Fibroblast of pulmonary artery (primary cell): ENCODE data around the gene EVL.

Source experiments
- DNase-seq: peaks from one replicate; pipeline ENCODE4 v3.0.0-alpha.2; 2010; ENCODE audit warnings: low read depth
- H3K4me3 ChIP-seq: replicated peaks from 2 replicates; pipeline ENCODE4 v1.5.1; 2011; ENCODE audit warnings: low read depth, mild to moderate bottlenecking, control low read depth, low read length, moderate library complexity
- TF ChIP-seq, protein P1 (sequence below): IDR thresholded peaks from 2 replicates; pipeline ENCODE4 v1.5.1; 2011; ENCODE audit warnings: mild to moderate bottlenecking, control low read depth, low read length, inconsistent platforms; ENCODE audit errors: missing control alignments

EVL gene

DNA sequence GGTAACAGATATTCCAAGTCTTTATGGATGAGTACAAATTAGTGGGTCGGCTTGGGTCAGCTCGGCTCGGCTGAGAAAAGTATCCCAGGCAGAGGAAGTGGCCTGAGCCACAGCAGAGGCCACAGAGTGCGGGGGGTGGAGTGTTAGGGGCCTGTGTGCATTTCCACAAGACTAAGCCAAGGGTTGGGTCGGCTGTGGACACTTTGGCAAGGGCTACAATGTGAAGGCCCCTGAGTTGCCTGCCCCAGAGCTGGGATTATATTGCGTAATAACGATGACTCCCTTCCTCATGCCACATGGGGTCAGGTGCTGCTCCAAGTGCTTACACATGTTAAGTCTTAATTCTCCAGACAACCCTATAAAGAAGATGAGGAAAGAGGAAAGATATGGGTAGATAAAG lies 11.4 kb downstream of the EVL start:
- DNase-seq: peak; percentile 78
- no peak overlapping the region for H3K4me3 ChIP-seq
- TF ChIP-seq, protein P1, sequence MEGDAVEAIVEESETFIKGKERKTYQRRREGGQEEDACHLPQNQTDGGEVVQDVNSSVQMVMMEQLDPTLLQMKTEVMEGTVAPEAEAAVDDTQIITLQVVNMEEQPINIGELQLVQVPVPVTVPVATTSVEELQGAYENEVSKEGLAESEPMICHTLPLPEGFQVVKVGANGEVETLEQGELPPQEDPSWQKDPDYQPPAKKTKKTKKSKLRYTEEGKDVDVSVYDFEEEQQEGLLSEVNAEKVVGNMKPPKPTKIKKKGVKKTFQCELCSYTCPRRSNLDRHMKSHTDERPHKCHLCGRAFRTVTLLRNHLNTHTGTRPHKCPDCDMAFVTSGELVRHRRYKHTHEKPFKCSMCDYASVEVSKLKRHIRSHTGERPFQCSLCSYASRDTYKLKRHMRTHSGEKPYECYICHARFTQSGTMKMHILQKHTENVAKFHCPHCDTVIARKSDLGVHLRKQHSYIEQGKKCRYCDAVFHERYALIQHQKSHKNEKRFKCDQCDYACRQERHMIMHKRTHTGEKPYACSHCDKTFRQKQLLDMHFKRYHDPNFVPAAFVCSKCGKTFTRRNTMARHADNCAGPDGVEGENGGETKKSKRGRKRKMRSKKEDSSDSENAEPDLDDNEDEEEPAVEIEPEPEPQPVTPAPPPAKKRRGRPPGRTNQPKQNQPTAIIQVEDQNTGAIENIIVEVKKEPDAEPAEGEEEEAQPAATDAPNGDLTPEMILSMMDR: no peak

DNA sequence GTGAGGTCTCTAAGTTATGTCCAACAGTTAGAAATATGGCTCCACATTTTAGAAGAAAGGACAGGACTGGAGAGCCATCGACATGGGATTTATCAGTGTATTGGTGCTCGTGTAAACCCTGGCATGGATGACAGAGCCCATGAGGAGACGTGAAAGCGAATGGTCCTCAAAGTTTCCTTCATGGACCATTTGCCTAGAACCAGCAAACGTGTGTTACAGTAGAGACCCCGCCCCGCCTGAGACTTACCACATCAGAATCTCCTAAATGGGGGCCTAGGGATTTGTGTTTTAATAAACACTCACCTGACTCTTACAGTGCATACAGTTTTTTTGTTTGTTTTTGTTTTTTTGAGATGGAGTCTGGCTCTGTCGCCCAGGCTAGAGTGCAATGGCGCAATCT lies 12.2 kb downstream of the EVL start:
- TF ChIP-seq, protein P1: no peak
- no peak for DNase-seq
- no peak overlapping the region for H3K4me3 ChIP-seq

DNA sequence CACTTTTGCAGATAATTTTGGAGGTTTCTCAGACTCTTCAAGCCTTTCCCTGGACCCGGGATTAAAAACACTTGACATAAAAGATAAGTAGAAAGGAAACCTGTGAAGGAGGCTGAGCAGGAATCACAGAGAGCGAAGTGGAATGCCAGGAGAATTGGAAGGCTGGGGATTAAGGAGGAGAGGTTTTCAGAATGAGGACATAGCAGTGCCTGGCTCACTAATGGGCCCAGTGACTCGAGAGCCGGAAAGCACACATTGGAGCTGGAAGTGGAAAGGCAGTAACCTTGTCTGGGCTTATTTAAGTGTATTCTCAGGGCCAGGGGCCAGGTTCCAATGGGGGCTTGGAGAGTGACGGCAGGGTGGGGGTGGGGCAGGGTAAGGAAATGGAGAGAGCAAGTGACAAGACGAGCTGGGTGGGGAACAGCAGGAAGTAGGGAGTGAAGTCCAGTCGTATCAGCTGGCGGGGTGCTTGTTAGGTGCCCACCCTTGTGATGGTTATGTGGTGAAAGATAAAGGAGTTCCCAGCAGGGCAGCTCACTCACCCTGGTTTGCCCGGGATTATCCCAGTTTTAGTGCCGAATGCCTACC lies 13.1 kb downstream of the EVL start:
- TF ChIP-seq, protein P1: no peak
- H3K4me3 ChIP-seq: no peak overlapping the region
- DNase-seq: no peak

DNA sequence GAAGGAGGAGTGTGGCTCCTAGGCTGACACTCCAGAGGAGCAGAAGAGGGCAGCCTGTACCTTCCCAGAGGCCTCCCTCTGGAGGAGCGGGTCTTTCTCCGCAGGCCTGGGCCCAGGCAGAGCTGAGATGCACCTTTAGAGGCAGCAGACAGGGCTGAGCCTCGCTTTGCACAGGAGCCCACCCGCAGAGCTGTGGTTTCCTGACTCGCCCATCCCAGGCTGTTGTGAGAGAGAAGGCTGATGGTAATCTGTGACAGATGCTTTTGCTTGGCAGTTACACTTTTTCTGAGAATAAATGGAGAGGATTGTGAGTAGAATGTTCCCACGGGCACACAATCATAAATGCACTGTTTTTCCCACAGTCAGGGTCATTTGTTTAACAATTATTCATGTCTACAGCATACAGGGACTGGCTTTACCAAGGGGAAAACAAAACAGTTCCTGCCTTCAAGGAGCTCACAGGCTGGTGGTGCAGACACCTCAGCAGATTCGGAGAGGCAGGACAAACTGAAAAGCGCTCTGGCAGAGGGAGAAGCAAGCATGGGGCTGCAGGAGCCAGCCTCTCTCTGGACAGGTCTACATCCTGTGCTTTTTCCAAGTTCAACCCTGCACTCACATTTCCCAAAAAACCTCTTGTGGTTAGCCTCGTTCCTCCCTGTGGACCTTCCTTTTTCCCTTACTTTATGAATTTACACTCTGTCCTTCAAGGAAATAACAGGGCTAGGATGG lies 13.9 kb downstream of the EVL start:
- DNase-seq: peak; percentile 37
- TF ChIP-seq, protein P1: no peak
- H3K4me3 ChIP-seq: no peak overlapping the region

DNA sequence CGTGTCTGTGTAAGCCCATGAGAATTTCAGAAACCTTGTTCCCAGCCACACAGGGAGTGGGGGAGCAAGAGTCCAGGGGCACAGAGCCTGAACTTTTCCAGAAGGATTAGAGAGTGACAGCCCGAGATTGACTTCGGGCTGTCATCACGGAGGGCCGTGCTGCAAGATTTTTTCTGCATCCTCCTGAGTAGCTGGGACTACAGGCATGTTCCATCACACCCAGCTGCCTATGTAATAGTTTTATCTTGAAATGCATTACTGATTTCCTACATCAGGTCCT lies 14.4 kb downstream of the EVL start:
- TF ChIP-seq, protein P1: no peak
- DNase-seq: no peak
- H3K4me3 ChIP-seq: no peak overlapping the region

DNA sequence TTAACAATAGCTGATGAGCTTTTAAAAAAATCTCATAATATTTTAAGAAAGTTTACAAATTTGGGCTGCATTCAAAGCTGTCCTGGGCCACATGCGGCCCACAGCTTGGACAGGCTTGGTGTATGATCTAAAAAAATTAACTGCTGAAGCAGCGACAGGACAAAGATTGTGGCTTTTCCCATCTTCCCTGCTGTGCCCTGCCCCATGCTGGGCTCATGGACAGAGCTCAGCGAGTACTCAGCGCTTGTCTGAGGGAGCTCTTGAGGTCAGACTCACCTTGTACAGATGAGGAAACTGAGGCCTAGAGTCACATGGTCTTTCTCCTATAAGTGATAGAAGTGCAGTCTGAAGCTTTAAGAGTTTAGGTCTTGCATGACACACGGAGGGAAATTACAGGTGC lies 15.0 kb downstream of the EVL start:
- no peak for DNase-seq
- no peak overlapping the region for H3K4me3 ChIP-seq
- TF ChIP-seq, protein P1: no peak
